Astrocyte (in vitro differentiated cells and primary cell): ENCODE measurements around the gene WWTR1. TPM values are rescaled to one million over a fixed set of nuclear protein-coding genes. Genes with fewer than 3 reads are reported as not detected.

ENCODE experiments used
- DNase-seq: peaks from one replicate; pipeline ENCODE4 v3.0.0-alpha.2; 2010; ENCODE audit warnings: low read depth
- FAIRE-seq: peaks from 2 replicates; lab custom pipeline; 2011; peaks lifted over from hg19 to GRCh38; lab: Jason Lieb, UNC
- H2AFZ ChIP-seq: 2 replicates; pipeline ENCODE4 v1.6.0; 2012; ENCODE audit warnings: low read depth, low read length, inconsistent platforms
- H3K27ac ChIP-seq: 2 replicates; pipeline ENCODE4 v1.5.1; 2011; ENCODE audit warnings: low read depth, low read length, inconsistent platforms
- H3K27me3 ChIP-seq: 2 replicates; pipeline ENCODE4 v1.6.0; 2011; ENCODE audit warnings: low read length, inconsistent platforms; ENCODE audit not compliant: insufficient read depth
- H3K36me3 ChIP-seq: 2 replicates; pipeline ENCODE4 v1.5.1; 2011; ENCODE audit warnings: low read length, inconsistent platforms; ENCODE audit not compliant: insufficient read depth
- H3K4me1 ChIP-seq: 2 replicates; pipeline ENCODE4 v1.5.1; 2011; ENCODE audit warnings: low read length, inconsistent platforms; ENCODE audit not compliant: insufficient read depth
- H3K4me2 ChIP-seq: 2 replicates; pipeline ENCODE4 v1.6.0; 2012; ENCODE audit warnings: low read length, inconsistent platforms
- H3K4me3 ChIP-seq: 2 replicates; pipeline ENCODE4 v1.5.1; 2011; ENCODE audit warnings: low read depth, mild to moderate bottlenecking, low read length, inconsistent platforms; ENCODE audit not compliant: insufficient read depth
- H3K79me2 ChIP-seq: 2 replicates; pipeline ENCODE4 v1.6.0; 2012; ENCODE audit warnings: mild to moderate bottlenecking, low read length, inconsistent platforms; ENCODE audit not compliant: insufficient read depth
- H3K9ac ChIP-seq: 2 replicates; pipeline ENCODE4 v1.6.0; 2012; ENCODE audit warnings: mild to moderate bottlenecking, low read length, inconsistent platforms
- H3K9me3 ChIP-seq: 2 replicates; pipeline ENCODE4 v1.5.1; 2012; ENCODE audit warnings: low read depth, mild to moderate bottlenecking, low read length, inconsistent platforms; ENCODE audit not compliant: insufficient read depth
- H4K20me1 ChIP-seq: 2 replicates; pipeline ENCODE4 v1.6.0; 2012; ENCODE audit warnings: low read length, inconsistent platforms; ENCODE audit not compliant: insufficient read depth
- H3K27ac Mint-ChIP-seq: one replicate; pipeline ENCODE4 v1.8.0; 2021; ENCODE audit warnings: mild to moderate bottlenecking, mixed read lengths; ENCODE audit not compliant: unreplicated experiment
- H3K27me3 Mint-ChIP-seq: one replicate; pipeline ENCODE4 v1.8.0; 2021; ENCODE audit warnings: low read depth, mixed read lengths; ENCODE audit not compliant: unreplicated experiment
- H3K36me3 Mint-ChIP-seq: one replicate; pipeline ENCODE4 v1.8.0; 2021; ENCODE audit warnings: low read depth, mixed read lengths; ENCODE audit not compliant: unreplicated experiment
- H3K4me1 Mint-ChIP-seq: one replicate; pipeline ENCODE4 v1.8.0; 2021; ENCODE audit warnings: low read depth, mixed read lengths; ENCODE audit not compliant: unreplicated experiment
- H3K4me3 Mint-ChIP-seq: one replicate; pipeline ENCODE4 v1.8.0; 2021; ENCODE audit warnings: mild to moderate bottlenecking, moderate library complexity, mixed read lengths; ENCODE audit not compliant: unreplicated experiment
- H3K9me3 Mint-ChIP-seq: one replicate; pipeline ENCODE4 v1.8.0; 2021; ENCODE audit warnings: mild to moderate bottlenecking, mixed read lengths; ENCODE audit not compliant: unreplicated experiment
- EZH2 ChIP-seq: IDR thresholded peaks from 2 replicates; pipeline ENCODE4 v1.6.1; 2012; ENCODE audit warnings: mild to moderate bottlenecking, low read length, inconsistent platforms; ENCODE audit not compliant: insufficient read depth
- total RNA-seq: library from RNA; stranded (reverse); gene quantifications from 2 replicates; pipeline ENCODE4 v1.2.1, GENCODE V29; 2021
- TF ChIP-seq, protein P1 (sequence below): IDR thresholded peaks from 2 replicates; pipeline ENCODE4 v1.5.1; 2011; ENCODE audit warnings: low read depth, mild to moderate bottlenecking, inconsistent platforms, low read length, moderate library complexity; ENCODE audit not compliant: insufficient read depth

WWTR1 gene
- total RNA-seq, 1 donor from 2014 or later, result 94.3 TPM

DNA sequence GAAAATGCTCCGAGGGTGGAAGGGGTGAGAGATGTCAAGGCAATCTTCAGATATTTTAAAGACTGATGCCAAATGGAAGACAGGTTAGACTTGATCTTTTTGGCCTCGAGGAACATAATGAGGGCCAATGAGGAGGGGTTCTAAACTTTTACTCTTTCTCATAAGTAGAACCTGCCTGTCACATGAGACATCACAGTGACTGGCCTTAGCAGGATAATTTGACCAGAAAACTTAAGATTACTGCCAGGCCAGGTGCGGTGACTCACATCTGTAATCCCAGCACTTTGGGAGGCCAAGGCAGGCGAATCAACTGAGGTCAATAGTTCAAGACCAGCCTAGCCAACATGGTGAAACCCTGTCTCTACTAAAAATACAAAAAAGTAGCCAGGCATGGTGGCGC is 171.1 kb downstream of the WWTR1 start:
- H3K79me2 ChIP-seq, result no peaks in the 10 kb centered on the region
- H3K4me3 Mint-ChIP-seq, result no peak overlapping the region
- H3K27me3 Mint-ChIP-seq, result no peaks in the 10 kb centered on the region
- H3K4me1 Mint-ChIP-seq, result peaks cover 4% of the 10 kb centered on the region
- no peak overlapping the region for H3K27ac ChIP-seq
- H3K27ac Mint-ChIP-seq, result no peak overlapping the region
- H2AFZ ChIP-seq, result no peak overlapping the region
- TF ChIP-seq, protein P1, sequence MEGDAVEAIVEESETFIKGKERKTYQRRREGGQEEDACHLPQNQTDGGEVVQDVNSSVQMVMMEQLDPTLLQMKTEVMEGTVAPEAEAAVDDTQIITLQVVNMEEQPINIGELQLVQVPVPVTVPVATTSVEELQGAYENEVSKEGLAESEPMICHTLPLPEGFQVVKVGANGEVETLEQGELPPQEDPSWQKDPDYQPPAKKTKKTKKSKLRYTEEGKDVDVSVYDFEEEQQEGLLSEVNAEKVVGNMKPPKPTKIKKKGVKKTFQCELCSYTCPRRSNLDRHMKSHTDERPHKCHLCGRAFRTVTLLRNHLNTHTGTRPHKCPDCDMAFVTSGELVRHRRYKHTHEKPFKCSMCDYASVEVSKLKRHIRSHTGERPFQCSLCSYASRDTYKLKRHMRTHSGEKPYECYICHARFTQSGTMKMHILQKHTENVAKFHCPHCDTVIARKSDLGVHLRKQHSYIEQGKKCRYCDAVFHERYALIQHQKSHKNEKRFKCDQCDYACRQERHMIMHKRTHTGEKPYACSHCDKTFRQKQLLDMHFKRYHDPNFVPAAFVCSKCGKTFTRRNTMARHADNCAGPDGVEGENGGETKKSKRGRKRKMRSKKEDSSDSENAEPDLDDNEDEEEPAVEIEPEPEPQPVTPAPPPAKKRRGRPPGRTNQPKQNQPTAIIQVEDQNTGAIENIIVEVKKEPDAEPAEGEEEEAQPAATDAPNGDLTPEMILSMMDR, result no peak
- TF ChIP-seq EZH2, result no peak
- DNase-seq, result no peak
- no peaks in the 10 kb centered on the region for H3K9me3 ChIP-seq
- no peaks in the 10 kb centered on the region for H3K27me3 ChIP-seq
- no peak for FAIRE-seq
- H3K4me1 ChIP-seq, result no peaks in the 10 kb centered on the region
- H3K36me3 Mint-ChIP-seq, result no peaks in the 10 kb centered on the region
- H3K4me2 ChIP-seq, result no peak overlapping the region
- H4K20me1 ChIP-seq, result no peaks in the 10 kb centered on the region
- H3K9me3 Mint-ChIP-seq, result no peaks in the 10 kb centered on the region
- H3K36me3 ChIP-seq, result no peaks in the 10 kb centered on the region
- no peak overlapping the region for H3K9ac ChIP-seq
- H3K4me3 ChIP-seq, result no peak overlapping the region

DNA sequence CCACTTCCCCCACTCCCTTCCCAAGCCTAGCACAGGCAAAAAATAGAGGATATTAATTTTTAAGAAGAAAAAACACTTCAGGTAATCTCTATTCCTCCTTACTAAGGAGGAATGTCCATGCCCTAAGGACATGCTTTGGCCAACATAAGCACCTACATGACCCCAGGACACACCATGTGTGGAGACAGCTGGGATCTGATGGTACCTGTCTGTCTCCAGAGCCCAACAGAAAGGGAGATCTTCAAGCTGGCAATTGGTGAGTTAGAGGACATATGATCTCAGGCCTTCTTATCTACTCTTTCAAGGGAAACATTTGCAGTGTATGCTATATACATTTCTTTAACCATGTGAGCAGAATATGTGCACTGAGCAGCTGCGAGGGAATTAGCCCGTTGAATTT is 176.3 kb downstream of the WWTR1 start:
- Mint-ChIP-seq H3K27ac (no peak overlapping the region), H3K27me3 (no peaks in the 10 kb centered on the region), H3K4me1 (peaks cover 6% of the 10 kb centered on the region), H3K36me3 (no peaks in the 10 kb centered on the region), H3K4me3 (no peak overlapping the region), H3K9me3 (no peaks in the 10 kb centered on the region)
- no peaks in the 10 kb centered on the region for H3K36me3 ChIP-seq
- no peak overlapping the region for H3K4me2 ChIP-seq
- no peak overlapping the region for H3K9ac ChIP-seq
- H3K27ac ChIP-seq, result no peak overlapping the region
- no peak for TF ChIP-seq EZH2
- TF ChIP-seq, protein P1, result no peak
- no peak overlapping the region for H2AFZ ChIP-seq
- H3K4me3 ChIP-seq, result no peak overlapping the region
- no peaks in the 10 kb centered on the region for H3K9me3 ChIP-seq
- H3K27me3 ChIP-seq, result no peaks in the 10 kb centered on the region
- H3K79me2 ChIP-seq, result no peaks in the 10 kb centered on the region
- peaks cover 9% of the 10 kb centered on the region for H3K4me1 ChIP-seq
- H4K20me1 ChIP-seq, result no peaks in the 10 kb centered on the region
- FAIRE-seq (no peak), DNase-seq (no peak)

DNA sequence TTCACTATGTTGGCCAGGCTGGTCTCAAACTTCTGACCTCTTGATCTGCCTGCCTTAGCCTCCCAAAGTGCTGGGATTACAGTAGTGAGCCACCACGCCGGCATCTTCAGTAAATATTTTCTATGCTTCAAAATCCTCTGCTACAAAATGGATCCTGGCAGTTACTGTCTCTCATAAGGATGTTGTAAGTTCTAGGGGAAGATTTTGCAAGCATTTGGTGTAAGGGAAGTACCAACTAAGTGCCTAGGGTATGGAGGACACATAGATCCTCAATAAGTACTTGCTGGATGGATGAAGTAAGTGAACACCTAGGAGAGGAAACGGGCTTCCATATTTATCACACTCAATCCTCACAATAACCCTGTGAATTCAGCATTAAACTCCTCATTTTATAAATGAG is 176.8 kb downstream of the WWTR1 start:
- H3K27me3 Mint-ChIP-seq, result no peaks in the 10 kb centered on the region
- H3K9me3 ChIP-seq, result no peaks in the 10 kb centered on the region
- no peak overlapping the region for H2AFZ ChIP-seq
- TF ChIP-seq EZH2, result no peak
- TF ChIP-seq, protein P1, result no peak
- H3K4me1 Mint-ChIP-seq, result peaks cover 6% of the 10 kb centered on the region
- no peaks in the 10 kb centered on the region for H3K79me2 ChIP-seq
- no peak overlapping the region for H3K4me3 Mint-ChIP-seq
- no peaks in the 10 kb centered on the region for H3K36me3 ChIP-seq
- no peak overlapping the region for H3K27ac ChIP-seq
- FAIRE-seq (no peak), DNase-seq (no peak)
- peaks cover 9% of the 10 kb centered on the region for H3K4me1 ChIP-seq
- H3K4me2 ChIP-seq, result no peak overlapping the region
- H4K20me1 ChIP-seq, result no peaks in the 10 kb centered on the region
- no peaks in the 10 kb centered on the region for H3K9me3 Mint-ChIP-seq
- no peaks in the 10 kb centered on the region for H3K27me3 ChIP-seq
- H3K36me3 Mint-ChIP-seq, result no peaks in the 10 kb centered on the region
- no peak overlapping the region for H3K9ac ChIP-seq
- H3K27ac Mint-ChIP-seq, result no peak overlapping the region
- H3K4me3 ChIP-seq, result no peak overlapping the region
